C1 segment of cervical spinal cord (tissue), 14 donors: Measurements from ENCODE around the gene CACNA1E.

Source experiments
- DNase-seq, 14 donors: peaks; one replicate each; lab custom pipeline; 2025; lab: John Stamatoyannopoulos, UW

Gene CACNA1E

GRCh38 chr1:181767001-181767708 is 283.8 kb downstream of the CACNA1E start:
- DNase-seq: peak in 2 of 14 donors; percentile 1 to 82

- DNase-seq: no peak
Measured at GRCh38 chr1:181768211-181768929, 285.1 kb downstream of the CACNA1E start.

GRCh38 chr1:181768930-181769280 is 285.6 kb downstream of the CACNA1E start:
- no peak for DNase-seq

DNA sequence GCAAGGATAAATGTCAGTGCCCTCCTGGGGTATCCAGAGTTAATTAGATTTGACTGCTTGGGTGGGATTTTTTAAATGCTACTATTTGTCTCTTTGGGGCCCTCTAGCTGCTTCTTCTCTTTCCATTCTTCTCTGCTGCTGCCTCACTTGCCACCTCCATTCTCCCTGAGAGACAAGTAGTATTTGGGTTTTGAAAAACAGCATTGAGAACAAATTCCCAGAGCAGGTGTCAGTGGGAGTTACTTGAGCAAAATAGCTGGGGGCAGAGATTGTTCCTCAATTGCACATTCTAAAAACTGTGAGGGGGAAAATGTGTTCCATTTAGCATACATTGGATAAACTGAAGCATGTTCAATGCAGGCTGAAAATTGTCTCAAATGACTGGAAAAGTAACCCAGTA is 286.5 kb downstream of the CACNA1E start:
- DNase-seq: no peak

DNA sequence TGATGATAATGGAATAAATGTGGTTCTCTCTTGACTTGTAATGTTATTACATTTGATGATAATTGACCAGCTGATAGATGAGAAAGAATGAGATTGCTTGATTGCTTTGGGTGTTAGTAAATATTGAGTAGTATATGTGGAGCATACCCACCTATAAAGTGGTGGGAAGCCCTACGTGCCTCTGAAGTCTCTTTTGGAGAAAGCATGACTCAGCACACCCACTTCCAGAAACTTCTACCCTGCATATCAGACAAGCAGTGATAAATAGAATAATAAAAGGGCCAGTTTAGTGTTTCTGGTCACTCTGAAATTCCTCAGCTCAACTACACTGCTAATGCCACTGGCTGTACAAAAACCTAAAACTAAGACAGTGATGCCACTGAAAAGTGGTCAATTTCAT is 289.4 kb downstream of the CACNA1E start:
- no peak for DNase-seq

- DNase-seq: no peak
Measured at GRCh38 chr1:181776044-181776443, 292.7 kb downstream of the CACNA1E start.

- DNase-seq: no peak
Measured at GRCh38 chr1:181777286-181777685, 294.0 kb downstream of the CACNA1E start.

GRCh38 chr1:181777812-181778211 is 294.5 kb downstream of the CACNA1E start:
- DNase-seq: no peak

GRCh38 chr1:181778640-181779260 is 295.4 kb downstream of the CACNA1E start:
- DNase-seq: peak in 2 of 14 donors; percentile 31 to 66

- no peak for DNase-seq
Measured at GRCh38 chr1:181779343-181779742, 296.0 kb downstream of the CACNA1E start.

- no peak for DNase-seq
Measured at GRCh38 chr1:181783208-181783607, 299.9 kb downstream of the CACNA1E start.

GRCh38 chr1:181784039-181784683 is 300.8 kb downstream of the CACNA1E start:
- no peak for DNase-seq

GRCh38 chr1:181789395-181789794 is 306.1 kb downstream of the CACNA1E start:
- peak in 6 of 14 donors; percentile 3 to 14 (median 8) for DNase-seq

GRCh38 chr1:181791721-181792120 is 308.4 kb downstream of the CACNA1E start:
- DNase-seq: no peak

DNA sequence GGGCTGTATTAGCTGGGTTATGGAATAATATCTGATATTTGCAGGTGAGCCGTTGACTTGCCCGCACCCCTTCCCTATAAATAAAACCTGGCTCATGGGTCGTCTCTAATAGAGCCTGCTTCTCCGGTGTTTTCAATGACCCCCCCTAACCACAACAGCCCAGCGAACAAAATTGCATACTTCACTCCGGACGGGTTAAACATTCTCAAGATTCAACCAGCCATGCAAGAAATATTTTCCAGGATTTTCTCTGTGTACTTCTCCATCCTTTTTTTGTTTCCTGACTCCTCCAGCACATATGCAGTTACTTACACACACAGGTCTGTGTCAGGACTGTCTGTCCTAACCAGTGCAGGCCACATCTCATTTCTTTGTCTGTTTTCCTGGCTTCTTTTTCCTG is 310.5 kb downstream of the CACNA1E start:
- DNase-seq: no peak

DNA sequence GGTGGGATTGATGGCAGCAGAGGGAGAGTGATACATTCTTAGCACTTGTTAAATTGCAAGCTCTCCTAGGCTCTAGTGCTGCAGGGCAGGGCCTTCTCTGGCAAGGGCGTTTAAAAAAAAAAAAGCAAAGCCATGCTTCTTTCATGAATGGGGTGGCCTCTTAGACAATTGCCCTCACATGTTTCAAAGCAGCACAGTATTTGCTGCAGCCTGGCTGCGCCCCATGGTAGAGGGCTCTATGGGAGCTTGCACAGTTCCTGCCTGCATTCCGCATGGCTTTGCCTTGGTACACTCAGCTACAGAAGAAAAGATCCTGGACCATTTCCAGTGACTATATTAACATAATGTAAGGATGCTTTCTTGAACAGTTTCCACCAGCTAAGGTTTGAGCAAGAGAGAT is 311.0 kb downstream of the CACNA1E start:
- DNase-seq: no peak

DNA sequence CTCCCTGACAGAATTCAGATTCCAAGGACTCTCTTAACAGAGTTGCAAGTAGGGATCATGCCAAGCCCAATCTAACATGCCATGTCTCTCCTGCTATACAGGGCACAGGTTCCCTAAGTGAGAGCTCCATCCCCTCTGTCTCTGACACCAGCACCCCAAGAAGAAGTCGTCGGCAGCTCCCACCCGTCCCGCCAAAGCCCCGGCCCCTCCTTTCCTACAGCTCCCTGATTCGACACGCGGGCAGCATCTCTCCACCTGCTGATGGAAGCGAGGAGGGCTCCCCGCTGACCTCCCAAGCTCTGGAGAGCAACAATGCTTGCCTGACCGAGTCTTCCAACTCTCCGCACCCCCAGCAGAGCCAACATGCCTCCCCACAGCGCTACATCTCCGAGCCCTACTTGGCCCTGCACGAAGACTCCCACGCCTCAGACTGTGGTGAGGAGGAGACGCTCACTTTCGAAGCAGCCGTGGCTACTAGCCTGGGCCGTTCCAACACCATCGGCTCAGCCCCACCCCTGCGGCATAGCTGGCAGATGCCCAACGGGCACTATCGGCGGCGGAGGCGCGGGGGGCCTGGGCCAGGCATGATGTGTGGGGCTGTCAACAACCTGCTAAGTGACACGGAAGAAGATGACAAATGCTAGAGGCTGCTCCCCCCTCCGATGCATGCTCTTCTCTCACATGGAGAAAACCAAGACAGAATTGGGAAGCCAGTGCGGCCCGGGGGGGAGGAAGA is 315.0 kb downstream of the CACNA1E start:
- no peak for DNase-seq

DNA sequence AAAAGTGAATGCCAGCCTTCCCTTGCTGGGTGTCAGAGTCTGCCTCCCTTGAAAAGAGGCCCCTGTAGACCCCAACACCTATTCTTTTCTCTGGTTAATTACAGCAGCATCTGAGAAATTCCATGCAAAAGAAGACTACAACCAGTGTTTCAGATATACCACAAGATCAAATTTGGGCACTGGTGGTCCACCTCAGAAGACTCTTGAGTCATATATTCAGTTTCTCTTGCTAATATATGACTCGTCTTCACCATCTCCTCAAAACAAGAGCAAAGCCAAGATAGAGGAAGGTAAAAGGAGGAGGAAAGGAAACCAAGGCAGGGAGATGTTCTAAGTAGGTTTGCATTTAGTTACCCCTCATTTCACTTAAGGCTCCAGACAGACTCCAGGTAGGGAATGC is 318.3 kb downstream of the CACNA1E start:
- no peak for DNase-seq

- no peak for DNase-seq
Measured at GRCh38 chr1:181802466-181802865, 319.1 kb downstream of the CACNA1E start.

GRCh38 chr1:181803421-181803820 is 320.1 kb downstream of the CACNA1E start:
- DNase-seq: no peak

DNA sequence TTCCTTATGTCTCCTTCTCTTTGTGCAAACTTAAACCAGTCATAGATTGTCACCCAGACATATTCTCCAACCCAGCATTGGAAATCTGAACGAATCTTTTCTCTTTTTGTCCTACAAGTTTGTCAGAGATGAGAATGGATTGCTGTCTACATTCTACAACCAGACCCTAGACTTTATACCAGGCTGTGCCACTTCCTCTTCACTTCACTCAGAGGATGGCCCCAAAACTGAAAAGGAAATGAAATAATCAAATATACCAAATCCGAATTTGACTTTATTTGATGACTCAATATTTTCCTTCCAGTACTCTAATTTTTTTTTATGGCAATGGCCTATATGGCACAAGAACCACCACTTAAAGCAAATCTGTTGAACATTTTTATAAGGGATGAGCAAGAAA is 321.7 kb downstream of the CACNA1E start:
- DNase-seq: no peak

DNA sequence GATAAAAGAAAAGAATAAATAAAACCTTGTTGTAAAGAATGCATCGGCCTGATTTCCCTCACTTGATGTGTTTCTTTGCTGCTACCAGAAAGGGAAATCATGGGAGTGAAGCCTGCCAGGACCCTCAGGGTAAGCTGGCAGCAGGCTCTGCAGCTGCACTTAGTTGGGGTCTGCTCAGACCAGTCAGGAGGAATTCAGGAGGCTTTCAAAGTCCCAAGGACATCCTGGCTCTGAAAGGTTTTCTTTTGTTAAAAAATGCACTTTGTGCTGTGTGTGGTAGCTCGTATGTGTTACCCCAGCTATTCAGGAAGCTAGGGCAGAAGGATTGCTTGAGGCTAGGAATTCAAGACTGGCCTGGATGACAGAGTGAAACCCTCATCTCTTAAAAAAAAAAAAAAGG is 323.4 kb downstream of the CACNA1E start:
- no peak for DNase-seq
